ENCODE measurements around the gene CAVIN1.
"Not testable (repeated sequence)": the region's sequence is repeated elsewhere in the genome, so short reads cannot be mapped to it uniquely, and the experiment has no call there.

CAVIN1 gene

GRCh38 chr17:42429726-42430447 is 6.8 kb upstream of the CAVIN1 start:
- DNase-seq = no peak

- DNase-seq = peak; percentile 29
Observed at GRCh38 chr17:42428141-42428944, 5.3 kb upstream of the CAVIN1 start.

GRCh38 chr17:42424991-42425610 is 2.0 kb upstream of the CAVIN1 start:
- no peak for DNase-seq

- no peak for DNase-seq
Observed at GRCh38 chr17:42423766-42424165, 710 bp upstream of the CAVIN1 start.

GRCh38 chr17:42422412-42422957 is 571 bp downstream of the CAVIN1 start:
- DNase-seq = no peak

- DNase-seq = no peak
Observed at GRCh38 chr17:42421507-42422338, 1.3 kb downstream of the CAVIN1 start.

- no peak for DNase-seq
Observed at GRCh38 chr17:42421136-42421506, 1.9 kb downstream of the CAVIN1 start.

- DNase-seq = not testable (repeated sequence)
Observed at GRCh38 chr17:42417981-42418380, 5.1 kb downstream of the CAVIN1 start.

- no peak for DNase-seq
Observed at GRCh38 chr17:42414704-42415409, 8.2 kb downstream of the CAVIN1 start.

- DNase-seq = no peak
Observed at GRCh38 chr17:42413464-42414040, 9.5 kb downstream of the CAVIN1 start.

GRCh38 chr17:42411905-42412679 is 11.0 kb downstream of the CAVIN1 start:
- DNase-seq = no peak

- no peak for DNase-seq
Observed at GRCh38 chr17:42411361-42411760, 11.7 kb downstream of the CAVIN1 start.

GRCh38 chr17:42410319-42410685 is 12.8 kb downstream of the CAVIN1 start:
- DNase-seq = no peak

- no peak for DNase-seq
Observed at GRCh38 chr17:42409523-42410318, 13.3 kb downstream of the CAVIN1 start.

- no peak for DNase-seq
Observed at GRCh38 chr17:42408061-42408460, 15.0 kb downstream of the CAVIN1 start.

- DNase-seq = peak; percentile 36
Observed at GRCh38 chr17:42407289-42407836, 15.7 kb downstream of the CAVIN1 start.

- no peak for DNase-seq
Observed at GRCh38 chr17:42406615-42407288, 16.3 kb downstream of the CAVIN1 start.

GRCh38 chr17:42405963-42406495 is 17.0 kb downstream of the CAVIN1 start:
- DNase-seq = peak; percentile 84

- no peak for DNase-seq
Observed at GRCh38 chr17:42405076-42405475, 18.0 kb downstream of the CAVIN1 start.

Data from retina (tissue), 1 donor.